Posterior cingulate gyrus (tissue), 11 donors: ENCODE measurements around the gene MORN5.

Source experiments
- DNase-seq, 10 donors: peaks; one replicate each; pipeline versions ENCODE4 v3.0.0 to v3.0.0-alpha.2; 2020 to 2021; ENCODE audit warnings: mixed read lengths in 3 of 10
- intact Hi-C: fragments of 100-400 bp; cut with DNase I; formaldehyde crosslinking; loops from one replicate; pipeline ENCODE4 v1.15.1; 2023

Gene MORN5

GRCh38 chr9:122207096-122207495 lies 47.4 kb downstream of the MORN5 start:
- DNase-seq: peak in 1 of 10 donors; percentile 20
- intact Hi-C loops: no loop called here

DNA sequence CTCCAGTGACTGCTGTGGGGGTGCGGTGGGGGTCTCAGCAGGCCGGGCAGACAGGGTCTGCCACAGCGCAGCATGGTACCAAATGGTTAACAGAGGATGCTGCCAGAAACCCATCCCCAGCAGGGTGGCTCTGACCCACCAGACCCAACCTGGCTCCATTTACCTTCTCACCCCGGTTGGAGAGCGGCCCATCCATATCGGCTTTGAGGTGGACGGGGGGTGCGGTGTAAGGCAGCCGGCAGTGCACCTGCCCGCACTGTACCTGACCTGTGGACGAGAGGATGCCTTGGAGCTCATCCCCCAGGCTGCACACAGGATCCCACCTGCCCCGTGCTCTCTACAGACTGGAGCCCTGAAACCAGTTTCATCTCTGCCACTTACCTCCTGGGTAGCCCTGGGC lies 49.7 kb downstream of the MORN5 start:
- peak in 1 of 10 donors; percentile 34 for DNase-seq
- intact Hi-C loops: no loop called here

DNA sequence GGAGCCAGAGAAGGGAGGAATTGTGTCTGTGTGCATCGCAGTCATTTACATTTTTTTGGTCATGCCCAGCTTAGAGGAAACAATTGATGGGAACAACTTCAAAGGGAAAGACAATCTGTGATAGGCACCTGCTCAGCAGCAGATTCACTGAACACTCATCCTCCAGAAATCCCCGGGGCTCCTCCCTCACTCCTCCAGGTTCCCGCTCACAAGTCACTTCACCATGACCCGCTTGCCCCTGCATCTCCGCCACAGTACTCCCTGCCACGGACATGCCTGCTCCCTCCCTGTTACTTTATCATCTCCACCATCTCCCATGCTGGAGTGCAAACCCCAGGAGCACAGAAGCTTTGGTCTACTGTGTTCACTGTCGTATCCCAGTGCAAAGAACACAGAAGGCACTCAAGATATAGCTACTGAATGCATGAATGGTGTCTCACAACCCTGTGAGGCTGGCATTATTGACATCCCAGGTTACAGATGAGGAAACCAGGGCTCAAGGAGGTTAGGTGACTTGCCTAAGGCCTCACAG lies 52.8 kb downstream of the MORN5 start:
- intact Hi-C loops: no loop called here
- DNase-seq: peak in 1 of 10 donors; percentile 20

- DNase-seq: no peak
- intact Hi-C loops: no loop called here
Measured at GRCh38 chr9:122213102-122213588, 53.4 kb downstream of the MORN5 start.

GRCh38 chr9:122213589-122214413 lies 54.1 kb downstream of the MORN5 start:
- DNase-seq: peak in 3 of 10 donors; percentile 76 to 89 (median 76)
- intact Hi-C loops: no loop called here

- peak in 1 of 10 donors; percentile 22 for DNase-seq
- intact Hi-C loops: no loop called here
Measured at GRCh38 chr9:122214507-122214906, 54.8 kb downstream of the MORN5 start.

DNA sequence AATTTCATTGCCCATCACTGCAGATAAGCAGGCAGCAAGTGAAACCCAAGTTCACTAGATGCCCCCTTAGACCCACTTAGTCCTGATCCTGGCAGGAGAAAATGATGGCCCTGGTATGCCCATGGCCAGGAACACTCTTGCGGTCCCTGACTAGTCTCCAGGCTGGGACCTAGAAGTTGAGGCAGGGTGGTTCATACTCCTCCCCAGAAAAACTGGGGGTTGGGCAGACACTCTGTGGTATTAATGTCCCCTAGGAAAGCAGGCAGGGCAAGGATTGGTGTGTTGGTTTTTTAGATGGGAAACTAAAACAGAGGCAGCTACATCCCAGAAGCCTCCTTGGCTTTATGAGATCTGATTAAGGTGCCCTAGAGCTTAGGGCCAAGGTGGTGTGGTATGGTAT lies 56.0 kb downstream of the MORN5 start:
- intact Hi-C loops: no loop called here
- no peak for DNase-seq

- intact Hi-C loops: no loop called here
- DNase-seq: no peak
Measured at GRCh38 chr9:122216138-122216797, 56.6 kb downstream of the MORN5 start.

DNA sequence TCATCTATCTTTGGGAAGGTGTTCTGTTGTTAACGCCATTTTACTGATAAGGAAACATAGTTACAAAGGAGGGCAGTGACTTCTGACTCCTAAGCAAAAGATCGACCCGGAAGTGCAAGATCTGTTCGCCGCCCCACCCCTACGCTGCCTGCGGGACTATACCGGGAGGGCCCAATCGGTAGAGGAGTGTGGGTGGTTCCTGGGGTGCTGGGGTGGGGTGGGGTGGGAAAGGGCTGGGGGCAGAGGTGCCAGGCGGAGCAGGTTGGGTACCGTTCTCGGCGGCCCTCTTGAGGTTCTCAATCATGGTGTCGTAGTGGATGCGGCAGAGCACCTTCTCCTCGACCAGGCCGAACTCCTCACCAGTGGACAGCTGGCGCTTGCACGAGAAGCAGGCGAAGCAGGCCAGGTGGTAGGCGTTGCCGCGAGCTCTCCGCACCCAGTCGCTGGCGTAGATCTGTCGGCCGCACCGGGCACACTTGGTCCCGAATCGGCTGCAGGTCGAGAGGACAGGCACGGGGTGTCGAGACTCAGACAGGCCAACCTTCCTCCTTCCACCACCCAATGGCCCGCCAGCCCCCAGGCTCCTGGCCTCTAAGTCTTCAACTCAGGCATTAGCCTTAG lies 57.2 kb downstream of the MORN5 start:
- DNase-seq: peak in 1 of 10 donors; percentile 61
- intact Hi-C loops: no loop called here

- intact Hi-C loops: no loop called here
- DNase-seq: no peak
Measured at GRCh38 chr9:122217640-122218039, 57.9 kb downstream of the MORN5 start.

- intact Hi-C loops: no loop called here
- no peak for DNase-seq
Measured at GRCh38 chr9:122218071-122218934, 58.6 kb downstream of the MORN5 start.

DNA sequence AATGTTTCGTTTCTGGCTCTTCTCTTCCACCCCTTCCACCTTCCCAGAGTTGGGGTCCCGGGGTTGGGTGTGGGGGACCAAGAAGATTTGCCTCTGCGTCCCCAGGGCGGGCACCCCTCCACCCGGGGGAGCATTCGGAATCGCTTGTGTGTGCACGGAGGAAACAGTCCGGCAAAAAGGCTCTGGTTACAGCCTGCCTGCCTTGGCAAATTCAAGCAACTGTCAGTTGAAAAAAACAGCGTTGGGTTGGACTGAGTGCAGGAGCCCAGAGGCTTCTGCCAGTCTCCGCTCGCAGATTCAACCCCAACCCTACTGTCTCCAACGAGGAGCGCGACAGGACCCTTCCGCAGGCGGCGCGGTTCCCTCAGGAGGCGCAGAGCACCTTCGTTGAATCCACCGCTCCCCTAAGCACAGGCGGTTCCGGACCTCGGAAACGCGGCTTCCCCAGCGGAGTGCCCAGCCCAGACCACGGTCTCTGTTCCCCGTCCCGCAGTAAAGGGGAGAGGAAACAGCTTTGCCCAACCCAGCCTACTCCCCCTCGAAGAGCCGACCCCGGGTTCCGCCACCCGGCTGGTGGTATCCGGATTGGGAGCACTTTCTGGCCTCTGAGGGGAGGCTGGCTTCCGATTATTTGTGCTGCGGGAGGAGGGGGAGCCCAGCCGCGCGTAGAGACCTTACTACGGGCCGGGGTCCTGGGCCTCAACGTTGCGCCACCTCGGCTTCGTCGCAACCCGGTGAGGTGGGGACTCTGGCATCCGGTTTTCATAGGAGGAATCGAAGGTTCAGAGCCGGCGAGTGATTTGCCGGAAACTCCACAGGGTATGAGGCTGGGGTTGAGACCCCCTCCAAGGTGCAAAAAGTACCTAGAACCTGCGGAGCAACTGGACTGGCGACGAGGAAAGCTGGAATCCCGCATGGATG lies 59.5 kb downstream of the MORN5 start:
- intact Hi-C loops: no loop called here
- peak in 1 of 10 donors; percentile 71 for DNase-seq

GRCh38 chr9:122219856-122220672 lies 60.4 kb downstream of the MORN5 start:
- no peak for DNase-seq
- intact Hi-C loops: no loop called here

- intact Hi-C loops: no loop called here
- no peak for DNase-seq
Measured at GRCh38 chr9:122220673-122221182, 61.0 kb downstream of the MORN5 start.

- intact Hi-C loops: no loop called here
- DNase-seq: no peak
Measured at GRCh38 chr9:122221183-122221811, 61.6 kb downstream of the MORN5 start.

- DNase-seq: no peak
- intact Hi-C loops: no loop called here
Measured at GRCh38 chr9:122222791-122223190, 63.1 kb downstream of the MORN5 start.

GRCh38 chr9:122223435-122223834 lies 63.7 kb downstream of the MORN5 start:
- intact Hi-C loops: no loop called here
- DNase-seq: no peak
